ENCODE measurements around the gene COX6A2. TPM values are rescaled to one million over a fixed set of nuclear protein-coding genes. Genes with fewer than 3 reads are reported as not detected.
"Not testable (repeated sequence)": the region's sequence is repeated elsewhere in the genome, so short reads cannot be mapped to it uniquely, and the experiment has no call there.

COX6A2 gene
- total RNA-seq, 6 experiments from 2014 or later = not detected

DNA sequence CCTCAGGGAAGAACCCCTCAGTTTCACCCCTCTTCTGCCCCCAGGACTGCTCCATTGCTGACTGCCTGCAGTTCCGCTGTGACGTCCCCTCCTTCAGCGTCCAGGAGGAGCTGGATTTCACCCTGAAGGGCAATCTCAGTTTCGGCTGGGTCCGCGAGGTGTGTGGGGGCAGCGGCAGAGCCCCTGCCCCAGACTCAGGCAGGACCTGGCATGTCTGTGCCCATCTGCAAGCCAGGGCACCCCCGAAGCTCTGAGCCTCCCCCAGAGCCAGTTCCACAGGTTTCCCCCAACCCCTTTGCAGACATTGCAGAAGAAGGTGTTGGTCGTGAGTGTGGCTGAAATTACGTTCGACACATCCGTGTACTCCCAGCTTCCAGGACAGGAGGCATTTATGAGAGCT lies 4.4 kb downstream of the COX6A2 start:
- peaks cover 43% of the 10 kb centered on the region for H3K27me3 Mint-ChIP-seq (ENCODE audit: insufficient read depth)
- H3K4me1 Mint-ChIP-seq (ENCODE audit: low read depth) = no peaks in the 10 kb centered on the region
- H3K9me3 Mint-ChIP-seq = peaks cover 27% of the 10 kb centered on the region
- no peaks in the 10 kb centered on the region for H3K36me3 Mint-ChIP-seq (ENCODE audit: low read depth)
- H3K4me3 Mint-ChIP-seq = no peak overlapping the region
- DNase-seq = no peak
- no peak for TF ChIP-seq CTCF (IDR thresholded peaks at IDR 0.05)
- no peak overlapping the region for H3K27ac Mint-ChIP-seq

GRCh38 chr16:31423241-31423640 lies 4.9 kb downstream of the COX6A2 start:
- no peak overlapping the region for H3K4me3 Mint-ChIP-seq
- H3K27me3 Mint-ChIP-seq (ENCODE audit: insufficient read depth) = peaks cover 42% of the 10 kb centered on the region

DNA sequence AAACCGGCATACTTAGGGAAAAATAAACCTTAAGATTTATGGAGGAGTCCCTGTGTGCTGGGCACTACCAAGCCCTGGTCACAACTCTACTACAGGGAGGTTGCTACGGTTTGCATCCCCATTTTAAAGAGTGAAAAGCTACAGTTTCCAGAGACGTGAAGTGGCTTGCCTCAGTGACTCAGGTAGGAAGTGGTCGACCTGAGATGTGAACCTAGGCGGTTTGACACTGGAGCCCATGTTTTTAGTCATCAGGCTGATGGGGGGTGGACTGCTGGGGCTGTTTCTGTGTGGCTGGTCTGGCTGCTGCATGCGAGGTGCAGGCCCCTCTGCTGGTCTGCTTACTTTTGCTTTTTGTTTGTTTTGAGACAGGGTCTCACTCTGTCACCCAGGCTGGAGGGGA lies 6.6 kb downstream of the COX6A2 start:
- Mint-ChIP-seq H3K9me3 (peaks cover 32% of the 10 kb centered on the region), H3K27ac (no peak overlapping the region), H3K36me3 (ENCODE audit: low read depth) (no peaks in the 10 kb centered on the region), H3K4me1 (ENCODE audit: low read depth) (no peaks in the 10 kb centered on the region), H3K4me3 (no peak overlapping the region), H3K27me3 (ENCODE audit: insufficient read depth) (peaks cover 42% of the 10 kb centered on the region)
- TF ChIP-seq CTCF (IDR thresholded peaks at IDR 0.05) = no peak
- DNase-seq = no peak

More at GRCh38 chr16:31423241-31423640, 4.9 kb downstream of the COX6A2 start:
- Mint-ChIP-seq H3K36me3 (ENCODE audit: low read depth) (no peaks in the 10 kb centered on the region), H3K4me1 (ENCODE audit: low read depth) (no peaks in the 10 kb centered on the region), H3K27ac (no peak overlapping the region), H3K9me3 (peaks cover 28% of the 10 kb centered on the region)
- DNase-seq = no peak
- TF ChIP-seq CTCF (IDR thresholded peaks at IDR 0.05) = no peak

GRCh38 chr16:31420037-31420436 lies 8.1 kb downstream of the COX6A2 start:
- Mint-ChIP-seq H3K27ac (no peak overlapping the region), H3K27me3 (ENCODE audit: insufficient read depth) (peaks cover 40% of the 10 kb centered on the region), H3K9me3 (peaks cover 26% of the 10 kb centered on the region), H3K4me3 (no peak overlapping the region), H3K36me3 (ENCODE audit: low read depth) (no peaks in the 10 kb centered on the region), H3K4me1 (ENCODE audit: low read depth) (no peaks in the 10 kb centered on the region)
- no peak for TF ChIP-seq CTCF (IDR thresholded peaks at IDR 0.05)
- DNase-seq = no peak

DNA sequence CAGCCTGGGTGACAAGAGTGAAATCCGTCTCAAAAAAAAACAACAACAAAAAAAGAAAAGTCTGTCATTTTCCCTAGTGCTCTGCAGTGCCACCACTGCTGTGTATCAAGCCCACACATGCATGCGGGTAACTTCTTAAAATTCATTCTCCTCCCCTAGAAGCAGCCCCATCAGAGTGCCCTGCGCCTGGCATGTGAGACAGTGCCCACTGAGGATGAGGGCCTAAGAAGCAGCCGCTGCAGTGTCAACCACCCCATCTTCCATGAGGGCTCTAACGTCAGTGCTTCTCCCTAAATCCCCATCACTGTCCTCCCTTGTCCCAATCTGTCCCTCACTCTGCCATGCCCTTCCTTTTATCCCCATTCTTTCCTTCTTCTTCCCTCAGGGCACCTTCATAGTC lies 10.2 kb downstream of the COX6A2 start:
- Mint-ChIP-seq H3K9me3 (peaks cover 23% of the 10 kb centered on the region), H3K4me1 (ENCODE audit: low read depth) (no peaks in the 10 kb centered on the region), H3K36me3 (ENCODE audit: low read depth) (no peaks in the 10 kb centered on the region), H3K27me3 (ENCODE audit: insufficient read depth) (peaks cover 41% of the 10 kb centered on the region), H3K27ac (no peak overlapping the region), H3K4me3 (no peak overlapping the region)
- no peak for TF ChIP-seq CTCF (IDR thresholded peaks at IDR 0.05)
- DNase-seq = no peak

DNA sequence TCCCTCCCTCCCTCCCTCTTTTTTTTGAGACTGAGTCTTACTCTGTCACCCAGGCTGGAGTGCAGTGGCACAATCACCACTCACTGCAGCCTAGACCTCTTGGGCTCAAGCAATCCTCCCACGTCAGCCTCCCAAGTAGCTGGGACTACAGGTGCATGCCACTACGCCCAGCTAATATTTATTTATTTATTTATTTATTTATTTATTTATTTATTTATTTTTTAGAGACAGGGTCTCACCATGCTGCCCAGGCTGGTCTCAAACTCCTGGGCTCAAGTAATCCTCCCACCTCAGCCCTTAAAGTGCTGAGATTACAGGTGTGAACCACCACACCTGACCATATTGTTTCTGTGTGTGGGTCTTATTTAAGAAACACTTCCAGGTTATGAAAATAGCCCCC lies 11.1 kb downstream of the COX6A2 start:
- not testable (repeated sequence) for H3K4me1 Mint-ChIP-seq (ENCODE audit: low read depth); DNase-seq; H3K36me3 Mint-ChIP-seq (ENCODE audit: low read depth); H3K4me3 Mint-ChIP-seq; H3K27ac Mint-ChIP-seq
- peaks cover 17% of the 10 kb centered on the region for H3K9me3 Mint-ChIP-seq
- peaks cover 43% of the 10 kb centered on the region for H3K27me3 Mint-ChIP-seq (ENCODE audit: insufficient read depth)
